GM12874 (cell line): ENCODE data around the gene TTC39A.

Experiments used
- TF ChIP-seq, protein P1 (sequence below): IDR thresholded peaks from 2 replicates; pipeline ENCODE4 v1.5.1; 2011; ENCODE audit warnings: low read depth, mild to moderate bottlenecking, control low read depth, low read length, moderate library complexity; ENCODE audit not compliant: insufficient read depth

Gene TTC39A

DNA sequence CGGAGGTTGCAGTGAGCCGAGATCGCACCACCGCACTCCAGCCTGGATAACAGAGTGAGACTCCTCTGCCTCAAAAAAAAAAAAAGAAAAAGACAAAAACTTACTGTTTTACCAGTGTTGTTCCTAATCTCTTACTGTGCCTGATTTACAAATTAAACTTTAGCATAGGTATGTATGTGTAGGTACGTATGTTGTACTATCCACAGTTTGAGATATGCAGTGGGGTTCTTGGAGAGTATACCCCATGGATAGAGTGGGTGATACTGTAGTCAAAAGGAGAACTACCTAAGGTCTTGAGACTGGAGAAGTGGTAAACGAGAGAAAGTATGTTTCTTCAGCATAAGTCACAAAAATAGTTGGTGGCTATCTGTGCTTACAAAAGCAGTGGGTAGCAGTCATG is 55.7 kb downstream of the TTC39A start:
- TF ChIP-seq, protein P1, sequence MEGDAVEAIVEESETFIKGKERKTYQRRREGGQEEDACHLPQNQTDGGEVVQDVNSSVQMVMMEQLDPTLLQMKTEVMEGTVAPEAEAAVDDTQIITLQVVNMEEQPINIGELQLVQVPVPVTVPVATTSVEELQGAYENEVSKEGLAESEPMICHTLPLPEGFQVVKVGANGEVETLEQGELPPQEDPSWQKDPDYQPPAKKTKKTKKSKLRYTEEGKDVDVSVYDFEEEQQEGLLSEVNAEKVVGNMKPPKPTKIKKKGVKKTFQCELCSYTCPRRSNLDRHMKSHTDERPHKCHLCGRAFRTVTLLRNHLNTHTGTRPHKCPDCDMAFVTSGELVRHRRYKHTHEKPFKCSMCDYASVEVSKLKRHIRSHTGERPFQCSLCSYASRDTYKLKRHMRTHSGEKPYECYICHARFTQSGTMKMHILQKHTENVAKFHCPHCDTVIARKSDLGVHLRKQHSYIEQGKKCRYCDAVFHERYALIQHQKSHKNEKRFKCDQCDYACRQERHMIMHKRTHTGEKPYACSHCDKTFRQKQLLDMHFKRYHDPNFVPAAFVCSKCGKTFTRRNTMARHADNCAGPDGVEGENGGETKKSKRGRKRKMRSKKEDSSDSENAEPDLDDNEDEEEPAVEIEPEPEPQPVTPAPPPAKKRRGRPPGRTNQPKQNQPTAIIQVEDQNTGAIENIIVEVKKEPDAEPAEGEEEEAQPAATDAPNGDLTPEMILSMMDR, result no peak

DNA sequence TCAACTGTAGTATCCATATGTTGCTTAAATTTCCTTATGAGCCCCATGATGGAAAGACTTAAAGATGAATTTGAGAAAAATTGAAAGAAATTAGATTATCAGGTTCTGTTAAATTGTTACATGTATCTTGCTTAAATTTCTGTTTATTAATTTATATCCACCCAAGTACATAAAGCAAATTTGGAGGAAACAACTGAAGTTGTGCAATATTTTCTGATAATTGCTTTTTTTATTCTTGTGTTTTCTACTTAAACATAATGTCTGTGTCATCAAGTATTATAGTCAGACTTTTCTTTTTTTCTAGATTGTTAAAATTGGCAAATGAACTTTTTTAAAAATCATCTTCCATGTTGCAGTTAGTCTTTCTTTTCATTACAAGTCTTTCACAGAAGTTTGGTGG is 57.4 kb downstream of the TTC39A start:
- TF ChIP-seq, protein P1, result no peak

DNA sequence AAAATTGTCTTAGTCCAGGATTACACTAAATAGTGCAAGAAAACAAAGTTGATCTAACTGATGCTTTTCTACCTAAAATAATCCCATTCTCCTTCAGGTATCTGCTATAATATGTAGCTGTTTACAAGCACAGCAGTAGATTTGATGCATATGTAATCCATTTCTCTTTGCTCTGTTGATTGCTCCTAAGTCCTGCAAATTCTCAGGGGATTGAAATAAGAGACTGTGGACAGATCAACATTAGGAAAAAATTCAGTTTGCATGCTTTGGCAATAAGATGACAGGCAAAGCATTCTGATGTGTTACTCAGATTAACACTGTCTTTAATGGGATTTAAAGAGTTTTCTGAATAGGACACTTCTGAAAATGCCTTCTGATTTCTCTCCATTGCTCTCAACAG is 59.6 kb downstream of the TTC39A start:
- TF ChIP-seq, protein P1, result no peak

DNA sequence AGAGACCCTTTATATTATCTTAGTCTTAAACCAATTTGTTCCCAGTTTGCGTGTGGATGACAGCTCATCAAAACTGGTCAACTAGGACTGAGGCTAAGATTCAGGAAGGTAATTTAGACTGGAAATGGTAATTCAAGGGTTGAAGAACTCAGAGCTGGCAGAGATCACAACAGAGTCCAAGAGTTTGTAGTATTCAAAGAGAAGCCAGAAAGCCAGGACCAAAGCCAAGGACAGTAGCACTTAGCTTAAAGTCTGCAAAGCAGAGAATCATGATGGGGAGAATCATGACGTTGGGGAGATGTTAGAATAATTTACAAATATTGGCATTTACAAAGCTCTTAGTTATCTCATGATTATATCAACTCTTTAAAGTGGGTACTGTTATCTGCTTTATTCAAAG is 61.7 kb downstream of the TTC39A start:
- TF ChIP-seq, protein P1, result no peak

DNA sequence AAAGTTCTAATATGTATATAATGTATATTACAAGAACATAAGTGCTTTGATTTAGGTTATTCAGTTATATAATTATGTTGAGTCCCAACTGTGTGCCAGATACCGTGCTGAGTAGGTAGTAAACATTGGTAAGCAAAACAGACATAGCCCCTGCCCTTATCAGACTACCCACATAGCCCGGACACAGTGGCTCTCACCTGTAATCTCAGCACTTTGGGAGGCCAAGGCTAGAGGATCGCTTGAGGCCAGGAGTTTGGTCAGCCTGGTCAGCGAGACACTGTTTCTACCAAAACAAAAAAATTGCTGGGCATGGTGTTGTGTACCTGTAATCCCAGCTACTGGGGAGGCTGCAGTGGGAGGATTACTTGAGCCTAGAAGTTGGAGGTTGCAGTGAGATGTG is 63.6 kb downstream of the TTC39A start:
- TF ChIP-seq, protein P1, result no peak

DNA sequence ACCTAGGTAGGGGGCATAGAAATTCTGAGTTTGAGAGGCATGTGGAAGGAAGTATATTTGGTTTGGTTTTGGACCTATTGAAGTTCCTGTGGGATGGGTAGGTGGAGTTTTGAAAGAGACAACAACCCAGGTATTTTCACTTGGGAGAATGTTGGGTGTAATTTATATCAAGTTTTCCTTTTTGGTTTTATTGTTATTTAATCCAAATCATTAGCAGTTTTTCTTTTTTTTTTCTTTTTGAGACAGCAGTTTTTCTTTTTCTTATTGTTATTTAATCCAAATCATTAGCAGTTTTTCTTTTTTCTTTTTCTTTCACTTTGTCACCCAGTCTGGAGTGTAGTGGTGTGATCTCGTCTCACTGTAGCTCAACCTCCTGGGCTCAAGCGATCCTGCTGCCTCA is 64.2 kb downstream of the TTC39A start:
- TF ChIP-seq, protein P1, result no peak

DNA sequence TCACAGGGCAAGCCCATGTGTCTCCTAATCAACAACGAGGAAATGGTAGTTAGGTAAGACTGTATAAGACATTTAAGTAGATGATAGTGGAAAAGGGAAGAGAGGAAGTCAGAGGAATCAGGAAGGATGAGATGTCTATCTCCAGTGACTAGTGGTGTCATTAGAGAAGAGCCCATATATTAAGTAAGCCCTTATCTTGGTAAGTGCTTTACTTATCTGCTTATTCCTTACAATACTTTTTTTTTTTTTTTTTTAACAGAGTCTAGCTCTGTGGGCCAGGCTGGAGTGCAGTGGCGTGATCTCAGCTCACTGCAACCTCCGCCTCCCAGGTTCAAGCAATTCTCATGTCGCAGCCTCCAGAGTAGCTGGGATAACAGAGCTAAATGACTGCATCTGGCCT is 64.7 kb downstream of the TTC39A start:
- TF ChIP-seq, protein P1, result no peak

DNA sequence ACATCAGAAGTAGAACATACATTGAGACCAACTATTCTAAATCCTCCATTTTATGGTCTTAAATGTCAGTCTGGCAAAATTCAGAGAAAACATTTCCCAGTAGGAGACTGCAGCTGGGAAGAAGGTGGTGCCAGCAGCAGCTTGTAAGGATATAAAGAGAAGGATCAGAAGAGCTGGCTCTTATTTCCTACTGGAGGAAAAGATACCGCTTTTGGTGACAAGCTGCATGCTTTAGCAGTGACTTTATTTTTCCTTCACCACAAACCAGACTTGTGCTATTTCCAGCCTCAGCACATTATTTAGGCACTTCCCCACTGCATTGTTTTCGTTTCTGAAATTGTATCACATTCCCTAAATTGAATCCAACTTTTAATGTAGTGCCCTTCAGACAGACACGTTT is 65.9 kb downstream of the TTC39A start:
- TF ChIP-seq, protein P1, result no peak
